Ovary (tissue), 9 donors: ENCODE measurements around the gene SLC39A7. TPM values are rescaled to one million over a fixed set of nuclear protein-coding genes. Genes with fewer than 3 reads are reported as not detected.

Experiments
- DNase-seq, 5 donors: peaks; one replicate each; pipeline ENCODE4 v3.0.0-alpha.2; 2019 to 2020
- H3K27ac ChIP-seq, 2 donors: fragments of 200-600 bp; one replicate each; pipeline versions ENCODE4 v1.5.1 to v1.8.0; 2019 to 2022
- H3K27me3 ChIP-seq: fragments of 200-600 bp; one replicate; pipeline ENCODE4 v1.8.0; 2022
- H3K36me3 ChIP-seq: fragments of 200-600 bp; sonication (generic); one replicate; pipeline ENCODE4 v1.5.1; 2019
- H3K4me1 ChIP-seq: one replicate; pipeline ENCODE4 v1.8.1; 2013; ENCODE audit warnings: mild to moderate bottlenecking, moderate library complexity; ENCODE audit not compliant: insufficient read depth
- H3K4me3 ChIP-seq: fragments of 200-600 bp; sonication (generic); one replicate; pipeline ENCODE4 v1.5.1; 2017
- H3K9me3 ChIP-seq, 2 donors: fragments of 200-600 bp in 1 of 2; sonication (generic) in 1 of 2; one replicate each; pipeline versions ENCODE4 v1.5.1 to v1.8.1; 2013 to 2019; ENCODE audit warnings: mild to moderate bottlenecking in 1 of 2, moderate library complexity in 1 of 2
- CTCF ChIP-seq, 3 donors: fragments of 450-650 bp in 2 of 3; fragments of 200-600 bp in 1 of 3; IDR thresholded peaks; one replicate each; pipeline versions ENCODE4 v1.5.1 to v1.8.0; 2016 to 2022; ENCODE audit warnings: antibody characterized with exemption in 3 of 3, mild to moderate bottlenecking in 1 of 3
- EP300 ChIP-seq: sonication (generic); formaldehyde crosslinking; IDR thresholded peaks from one replicate; pipeline ENCODE4 v1.6.1; 2017; ENCODE audit warnings: antibody characterized with exemption
- POLR2A ChIP-seq: fragments of 450-650 bp; IDR thresholded peaks from one replicate; pipeline ENCODE4 v1.6.1; 2017; ENCODE audit warnings: antibody characterized with exemption, mild to moderate bottlenecking, moderate library complexity
- WGBS, 3 donors: extraction: QIAGEN DNeasy Blood & Tissue Kit in 1 of 3; methylation state at CpG; one replicate each; pipeline versions ENCODE4 v1.1.5 to v1.1.7; 2013 to 2017; 5-methylcytosine and 5-hydroxymethylcytosine counted together
- intact Hi-C, 4 donors: fragments of 100-400 bp; cut with DNase I; formaldehyde crosslinking; loops; one replicate each; pipeline versions ENCODE4 v1.11.0 to v1.15.1; 2022 to 2023
- polyA plus RNA-seq, 2 donors: library from polyadenylated mRNA; stranded (reverse); fragments of 200-250 nt in 1 of 2; fragments of 350-450 nt in 1 of 2; fragmentation: Illumina TruSeq in 1 of 2; extraction: RNeasy Lipid Tissue Mini Kit (QIAGEN cat#74804) in 1 of 2; gene quantifications; one replicate each; pipeline ENCODE4 v1.2.3, GENCODE V29; 2013 to 2014
- total RNA-seq, 7 donors: library from RNA; depleted of rRNA in 2 of 7; stranded (reverse); fragments of >200 nt in 2 of 7; fragmentation: NEBNext Ultra II Directional in 3 of 7; extraction: Animal tissue kit (Norgen Biotek cat#: 25700) in 3 of 7; gene quantifications; one replicate each; pipeline versions ENCODE4 v1.1.0 to v1.2.4, GENCODE V29; 2016 to 2023
- donor health status: DM: no; HTN: no; CAD: no; lungs with moderate emphysema.
- donor health status: DM: no; HTN: no; CAD: no.
- donor health status: Bipolar disorder and iron deficiency.
- donor health status: DM: yes; HTN: yes; CAD: no.
- donor health status: DM: no; HTN: no; CAD: no.
- donor health status: DM: yes; HTN: yes; CAD: no.

SLC39A7 gene
- total and polyA plus RNA-seq, 9 donors, result 27.4 to 80.0 (median 61.2) TPM

GRCh38 chr6:33205191-33206026, 4.7 kb downstream of the SLC39A7 start:
- intact Hi-C loops, result no loop called here
- H3K27ac ChIP-seq, result no peak overlapping the region
- no peaks in the 10 kb centered on the region for H3K36me3 ChIP-seq
- peak overlapping the region; percentile 57 for H3K4me3 ChIP-seq
- no peaks in the 10 kb centered on the region for H3K27me3 ChIP-seq
- TF ChIP-seq EP300, result no peak
- TF ChIP-seq CTCF (IDR thresholded peaks at IDR 0.05), result no peak
- no peak for TF ChIP-seq POLR2A
- H3K9me3 ChIP-seq, result no peaks in the 10 kb centered on the region
- WGBS, 3 donors, result 54 to 58% (median 54%) methylated on average over 17 of the region's 17 CpGs
- DNase-seq, result no peak
- peaks cover 31% of the 10 kb centered on the region for H3K4me1 ChIP-seq

DNA sequence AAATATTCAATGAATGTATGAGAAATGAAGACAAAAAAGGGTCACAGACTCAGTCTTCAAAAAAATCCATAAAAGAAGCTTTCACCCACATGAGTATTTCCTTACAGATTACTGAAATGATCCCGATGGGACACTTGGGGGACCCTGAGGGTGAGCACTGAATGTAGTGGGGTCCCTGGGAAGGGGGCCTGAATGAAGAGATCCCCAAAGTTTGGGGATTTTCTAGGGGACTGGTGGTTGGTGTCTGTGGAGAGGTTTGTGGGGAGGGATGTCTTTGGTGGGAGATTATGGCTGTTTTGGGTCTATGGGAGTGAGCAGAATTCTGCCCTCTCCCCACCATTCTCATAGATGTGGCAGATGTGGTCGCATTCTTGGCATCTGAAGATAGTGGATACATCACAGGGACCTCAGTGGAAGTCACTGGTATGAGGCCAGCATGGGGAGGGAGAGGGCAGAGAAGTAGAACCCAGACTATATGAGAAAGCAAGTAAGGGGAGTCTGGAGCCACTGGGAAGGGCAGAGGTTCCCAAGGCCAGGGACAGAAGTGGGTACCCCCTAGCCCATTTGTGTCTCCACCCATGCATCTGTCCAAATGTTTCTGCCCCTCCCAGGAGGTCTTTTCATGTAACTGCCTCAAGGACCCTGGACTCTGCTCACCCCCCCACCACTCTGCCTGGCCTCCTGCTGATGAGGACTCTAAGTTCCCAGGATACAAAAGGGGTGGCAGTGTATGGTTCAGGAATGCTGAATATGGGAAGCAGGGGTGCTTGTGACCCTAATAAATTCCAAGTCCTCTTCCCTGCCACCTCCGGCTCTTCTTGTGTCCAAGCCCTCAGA, 5.6 kb downstream of the SLC39A7 start:
- Histone ChIP-seq H3K27ac (no peak overlapping the region), H3K4me3 (no peak overlapping the region), H3K27me3 (no peaks in the 10 kb centered on the region), H3K4me1 (peaks cover 29% of the 10 kb centered on the region), H3K9me3 (no peaks in the 10 kb centered on the region), H3K36me3 (no peaks in the 10 kb centered on the region)
- intact Hi-C loops, result no loop called here
- TF ChIP-seq POLR2A (no peak), EP300 (no peak), CTCF (IDR thresholded peaks at IDR 0.05) (no peak)
- 73 to 74% (median 74%) methylated on average over 3 of the region's 3 CpGs for WGBS, 3 donors
- DNase-seq, result no peak

- Histone ChIP-seq H3K36me3 (no peaks in the 10 kb centered on the region), H3K4me3 (peak overlapping the region; percentile 74), H3K4me1 (peaks cover 22% of the 10 kb centered on the region), H3K27ac (peak overlapping the region; percentile 88 to 98), H3K27me3 (no peaks in the 10 kb centered on the region), H3K9me3 (no peaks in the 10 kb centered on the region)
- intact Hi-C loops, result no loop called here
- peak in 2 of 5 donors; percentile 38 to 43 for DNase-seq
- 11 to 15% (median 15%) methylated on average over 18 to 20 of the region's 20 CpGs for WGBS, 3 donors
- TF ChIP-seq CTCF (IDR thresholded peaks at IDR 0.05) (no peak), POLR2A (no peak), EP300 (no peak)
These were observed 6.3 kb downstream of the SLC39A7 start for GRCh38 chr6:33206864-33207551.

DNA sequence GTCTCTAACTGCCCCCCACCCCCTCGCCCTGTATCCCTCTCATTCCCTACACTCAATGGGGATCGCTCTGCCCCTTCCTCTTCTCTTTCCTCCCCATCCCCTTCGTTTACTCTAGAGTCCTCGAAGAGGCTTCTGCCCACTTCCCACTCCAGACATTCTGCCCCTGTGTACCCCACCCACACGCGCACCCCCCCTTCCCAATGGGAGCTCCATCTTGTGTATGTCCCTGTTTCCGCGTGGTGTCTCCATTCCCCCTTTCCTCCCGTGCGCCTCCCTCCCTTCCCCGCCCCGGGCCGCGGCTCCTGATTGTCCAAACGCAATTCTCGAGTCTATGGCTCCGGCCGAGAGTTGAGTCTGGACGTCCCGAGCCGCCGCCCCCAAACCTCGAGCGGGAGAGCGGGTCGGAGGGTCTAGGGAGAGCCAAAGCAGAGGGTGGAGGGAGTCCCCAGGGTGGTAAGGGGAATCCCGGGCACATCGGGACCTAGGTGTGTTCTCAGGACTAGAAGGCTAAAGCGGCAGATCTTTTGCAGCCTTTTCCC, 7.0 kb downstream of the SLC39A7 start:
- Histone ChIP-seq H3K9me3 (no peaks in the 10 kb centered on the region), H3K27ac (peak overlapping the region; percentile 88 to 98), H3K4me3 (peak overlapping the region; percentile 74), H3K4me1 (peaks cover 21% of the 10 kb centered on the region), H3K27me3 (no peaks in the 10 kb centered on the region), H3K36me3 (no peaks in the 10 kb centered on the region)
- TF ChIP-seq CTCF (IDR thresholded peaks at IDR 0.05), result no peak
- TF ChIP-seq EP300, result no peak
- no peak for TF ChIP-seq POLR2A
- intact Hi-C loops, result no loop called here
- 0 to 1% (median 1%) methylated on average over 29 of the region's 29 CpGs for WGBS, 3 donors
- DNase-seq, result peak; percentile 60 to 81 (median 75)
